Suppressor macrophage (primary cell): ENCODE results near the gene CC2D1A.
"Not testable (repeated sequence)": the region's sequence is repeated elsewhere in the genome, so short reads cannot be mapped to it uniquely, and the experiment has no call there.

ENCODE experiments used
- DNase-seq, 4 experiments: peaks; one replicate each; pipeline ENCODE4 v3.0.0-alpha.2; 2020 to 2022

The CC2D1A gene

GRCh38 chr19:13962699-13963602 lies 57.0 kb downstream of the CC2D1A start:
- DNase-seq, result no peak

GRCh38 chr19:13963603-13964105 lies 57.7 kb downstream of the CC2D1A start:
- DNase-seq, result no peak

GRCh38 chr19:13964776-13965175 lies 58.8 kb downstream of the CC2D1A start:
- DNase-seq, result no peak

DNA sequence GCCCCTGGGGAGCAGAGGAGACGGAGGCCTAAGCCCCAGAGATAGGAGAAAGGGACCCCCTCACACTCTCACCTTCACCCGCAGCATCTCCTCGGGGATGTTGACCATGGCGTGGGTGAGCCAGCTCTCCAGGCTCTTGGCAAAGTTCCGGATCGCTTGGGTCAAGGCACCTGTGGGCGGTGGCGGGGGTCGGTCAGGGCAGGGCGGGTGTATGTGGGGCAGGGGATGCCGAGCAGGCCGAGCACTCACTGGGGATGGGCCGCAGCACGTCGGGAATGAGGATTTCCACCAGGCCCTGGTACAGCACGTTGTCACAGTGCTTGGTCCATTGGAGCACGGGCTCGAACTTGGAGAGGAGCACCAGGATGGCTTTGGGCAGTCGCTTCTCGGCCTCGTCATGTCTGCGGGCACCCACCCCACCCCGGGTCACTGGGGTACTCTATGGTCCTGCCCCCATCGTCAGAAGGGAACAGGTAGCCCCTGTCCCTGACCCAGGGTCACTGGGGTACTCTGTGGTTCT lies 59.4 kb downstream of the CC2D1A start:
- DNase-seq, result no peak

DNA sequence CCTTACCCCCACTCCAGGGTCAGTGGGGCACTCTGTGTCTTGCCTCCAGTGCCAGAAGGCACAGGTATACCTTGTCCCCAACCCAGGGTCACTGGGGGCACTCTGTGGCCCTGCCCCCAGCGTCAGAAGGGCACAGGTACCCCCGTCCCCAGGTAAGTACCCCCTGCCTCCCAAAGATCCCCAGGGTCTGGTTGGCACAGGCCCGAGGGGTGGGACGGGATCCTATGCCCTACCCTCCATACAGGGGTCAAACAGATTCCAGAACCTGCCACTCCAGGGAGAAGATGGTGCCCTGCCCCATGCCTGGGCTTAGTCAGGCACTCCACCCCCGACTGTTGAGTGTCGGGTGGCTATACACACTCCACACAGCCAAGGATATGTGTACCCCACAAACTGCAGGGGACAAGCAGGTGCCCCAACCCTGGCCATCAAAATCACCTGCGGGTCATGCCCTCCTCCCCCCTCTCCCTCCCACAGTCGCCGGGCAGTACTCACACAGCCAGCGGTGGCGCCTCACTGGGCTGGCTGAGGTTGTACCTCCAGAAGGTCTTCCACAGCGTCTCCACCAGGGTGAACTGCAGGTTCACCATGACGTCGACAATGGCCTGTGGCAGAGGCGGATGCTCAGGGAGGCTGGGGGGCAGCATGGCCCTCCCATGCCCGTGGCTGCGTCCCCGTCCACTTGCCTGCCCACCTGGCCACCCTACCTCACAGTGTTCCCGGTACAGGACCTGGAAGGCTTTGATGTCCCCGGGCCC lies 60.1 kb downstream of the CC2D1A start:
- no peak for DNase-seq

DNA sequence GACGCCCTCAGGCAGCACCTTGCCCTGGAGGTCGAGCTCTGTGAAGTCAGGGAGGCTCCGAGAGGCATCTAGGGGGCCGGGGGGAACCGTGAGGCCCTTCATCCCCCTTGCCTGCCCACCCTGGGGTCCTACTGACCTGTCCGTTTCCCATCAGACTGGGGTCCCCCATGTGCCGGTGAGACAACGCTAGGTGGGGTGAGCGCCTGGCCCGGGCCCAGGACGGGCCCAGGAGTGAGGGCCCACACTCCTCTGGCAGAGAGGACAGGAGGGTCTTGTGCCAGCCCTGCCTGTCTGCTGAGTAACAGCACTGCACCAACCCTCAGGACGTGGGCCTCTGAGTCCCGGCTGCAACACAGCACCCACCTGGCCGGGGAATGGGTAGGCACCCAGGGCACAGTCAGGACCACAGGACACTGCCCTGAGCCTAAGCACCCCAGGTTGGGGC lies 60.7 kb downstream of the CC2D1A start:
- DNase-seq, result no peak

DNA sequence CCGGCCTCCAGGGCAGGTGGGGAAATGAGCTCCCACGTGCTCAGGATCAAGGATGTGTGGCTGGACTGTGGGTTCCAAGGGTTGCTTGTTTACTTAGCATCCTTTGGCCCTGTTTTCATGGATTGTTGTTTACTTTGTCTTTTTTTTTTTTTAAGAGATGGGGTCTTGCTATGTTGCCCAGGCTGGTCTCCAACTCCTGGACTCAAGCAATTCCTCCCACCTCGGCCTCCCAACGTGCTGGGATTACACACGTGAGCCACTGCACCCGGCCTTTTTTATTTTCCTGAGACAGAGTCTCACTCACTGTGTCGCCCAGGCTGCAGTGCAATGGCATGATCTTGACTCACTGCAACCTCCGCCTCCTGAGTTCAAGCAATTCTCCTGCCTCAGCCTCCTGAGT lies 61.2 kb downstream of the CC2D1A start:
- DNase-seq, result not testable (repeated sequence)

GRCh38 chr19:13968383-13968935 lies 62.5 kb downstream of the CC2D1A start:
- DNase-seq, result no peak

GRCh38 chr19:13968999-13969398 lies 63.0 kb downstream of the CC2D1A start:
- DNase-seq, result no peak

DNA sequence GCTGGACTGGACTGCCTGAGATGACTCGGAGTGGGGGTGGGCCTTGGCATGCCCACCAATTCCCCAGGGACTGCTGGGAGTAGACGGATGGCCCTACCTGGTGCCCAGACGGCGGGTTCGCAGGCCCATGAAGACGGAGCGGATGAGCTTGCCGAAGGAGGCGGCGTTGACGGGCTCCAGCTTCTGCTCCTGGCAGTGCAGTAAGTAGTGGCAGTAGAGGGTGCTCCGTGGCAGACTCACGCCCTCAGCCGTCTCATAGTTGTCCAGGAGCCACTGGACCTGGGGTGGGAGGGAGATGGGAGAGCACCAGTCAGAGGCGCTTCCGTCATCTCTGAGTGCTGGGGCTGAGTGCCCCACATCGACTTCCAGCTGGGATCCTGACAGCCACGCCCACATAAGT lies 63.9 kb downstream of the CC2D1A start:
- no peak for DNase-seq

DNA sequence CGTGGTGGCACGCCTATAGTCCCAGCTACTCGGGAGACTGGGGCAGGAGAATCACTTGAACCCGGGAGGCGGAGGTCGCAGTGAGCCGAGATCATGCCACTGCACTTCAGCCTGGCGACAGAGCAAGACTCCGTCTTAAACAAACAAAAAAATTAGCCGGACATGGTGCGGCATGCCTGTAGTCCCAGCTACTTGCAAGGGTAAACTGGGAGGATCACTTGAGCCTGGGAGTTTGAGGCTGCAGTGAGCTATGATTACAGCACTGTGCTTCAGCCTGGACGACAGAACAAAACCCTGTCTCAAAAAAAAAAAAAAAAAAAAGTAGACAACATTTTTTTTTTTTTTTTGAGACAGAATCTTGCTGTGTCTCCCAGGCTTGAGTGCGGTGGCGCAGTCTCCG lies 65.9 kb downstream of the CC2D1A start:
- DNase-seq, result not testable (repeated sequence)

DNA sequence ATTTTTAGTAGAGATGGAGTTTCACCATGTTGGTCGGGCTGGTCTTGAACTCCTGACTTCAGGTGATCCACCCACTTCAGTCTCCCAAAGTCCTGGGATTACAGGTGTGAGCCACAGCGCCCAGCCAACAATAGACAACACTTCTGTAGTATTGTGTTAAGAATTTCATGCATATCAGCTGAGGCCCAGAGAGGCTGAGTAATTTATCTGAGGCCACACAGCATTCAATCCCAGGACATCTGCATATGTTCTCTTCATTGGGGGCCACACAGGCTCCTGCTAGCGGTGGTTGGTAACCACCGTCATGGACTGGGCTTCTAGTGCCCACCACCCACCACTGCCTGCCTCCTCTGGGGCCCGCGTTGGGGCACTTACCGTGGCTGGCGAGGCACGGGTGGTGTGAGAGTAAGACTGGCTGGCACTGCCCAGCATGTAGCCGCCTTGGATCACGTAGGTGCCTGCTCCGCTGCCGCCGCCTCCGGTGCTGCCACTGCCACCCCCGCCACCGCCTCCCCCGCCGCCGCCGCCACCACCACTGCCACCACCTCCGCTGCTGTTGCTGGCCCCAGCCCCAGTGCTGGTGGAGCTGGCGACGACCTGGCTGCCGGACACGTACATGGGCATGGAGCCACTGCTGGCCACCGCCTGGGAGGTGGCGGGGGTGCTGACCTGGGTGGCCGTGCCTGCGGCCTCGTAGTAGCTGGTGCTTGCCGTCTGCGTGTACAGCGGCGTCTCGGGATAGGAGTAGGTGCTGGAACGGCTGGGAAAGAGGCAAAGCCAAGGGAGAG lies 66.6 kb downstream of the CC2D1A start:
- DNase-seq, result no peak

GRCh38 chr19:13973479-13973878 lies 67.5 kb downstream of the CC2D1A start:
- not testable (repeated sequence) for DNase-seq

GRCh38 chr19:13974073-13974472 lies 68.1 kb downstream of the CC2D1A start:
- no peak for DNase-seq

DNA sequence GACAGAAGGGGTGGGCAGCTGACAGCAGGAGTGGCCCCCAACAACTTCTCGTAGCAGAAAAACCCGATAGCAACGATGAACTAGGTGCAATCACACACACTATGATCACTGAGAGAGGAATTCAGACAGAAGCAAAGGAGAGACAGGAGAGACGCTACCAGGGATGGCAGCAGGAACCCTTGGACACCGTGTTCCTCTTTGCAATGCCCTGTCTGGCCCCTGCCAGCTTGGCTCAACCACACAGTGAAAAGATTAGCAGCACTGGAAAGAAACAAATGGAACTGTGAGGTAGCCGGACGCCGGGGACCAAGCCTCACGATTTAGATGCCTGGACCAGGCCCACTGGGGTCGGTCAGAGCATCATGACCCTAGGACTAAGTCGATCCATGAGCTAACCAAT lies 69.9 kb downstream of the CC2D1A start:
- DNase-seq, result no peak

- no peak for DNase-seq
Observed at GRCh38 chr19:13976446-13976845, 70.4 kb downstream of the CC2D1A start.

GRCh38 chr19:13977803-13978202 lies 71.8 kb downstream of the CC2D1A start:
- no peak for DNase-seq

- DNase-seq, result peak in 3 of 4 experiments; percentile 10 to 49 (median 39)
Observed at GRCh38 chr19:13978351-13979243, 72.6 kb downstream of the CC2D1A start.

- peak; percentile 21 to 48 (median 36) for DNase-seq
Observed at GRCh38 chr19:13979244-13979615, 73.2 kb downstream of the CC2D1A start.

DNA sequence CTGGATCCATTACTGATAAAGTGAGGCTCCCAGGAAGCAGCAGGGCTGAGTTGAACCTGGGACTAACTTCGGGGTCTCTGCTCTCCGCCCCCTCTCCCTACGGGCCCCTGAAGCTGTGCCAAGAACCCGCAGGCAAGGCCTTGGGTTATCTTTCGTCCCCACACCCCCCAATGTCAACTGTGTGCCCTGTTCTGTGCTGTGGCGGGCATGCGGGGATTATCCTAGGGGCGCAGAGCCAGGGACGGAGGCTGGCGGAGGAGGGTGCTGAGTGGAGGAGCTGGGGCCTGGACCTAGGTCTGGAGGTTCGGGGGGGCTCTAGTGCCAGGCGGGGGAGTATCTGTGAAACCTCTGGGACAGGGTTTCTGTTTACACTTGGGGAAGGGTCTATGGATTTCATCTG lies 73.7 kb downstream of the CC2D1A start:
- no peak for DNase-seq

DNA sequence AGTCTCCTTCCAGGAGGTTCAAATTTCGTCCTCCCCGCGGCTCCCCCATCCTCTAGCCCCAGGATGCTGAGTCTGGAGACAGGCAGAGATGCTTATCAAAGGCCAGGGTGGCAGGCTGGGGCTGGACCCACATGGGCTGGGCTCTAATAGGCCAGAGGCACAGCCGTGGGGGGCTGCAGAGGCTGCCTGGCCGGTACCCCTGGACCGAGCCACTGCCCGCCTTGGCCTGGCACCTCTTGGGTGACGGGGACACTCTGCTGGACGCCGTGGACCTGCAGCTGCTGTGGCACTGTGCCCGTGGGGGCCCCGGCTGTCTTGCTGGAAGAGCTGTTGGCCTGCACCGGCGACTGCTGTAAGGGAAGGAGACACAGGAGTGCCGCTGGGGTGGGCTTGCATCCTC lies 74.3 kb downstream of the CC2D1A start:
- no peak for DNase-seq
